K562 (cell line): ENCODE measurements around the gene RSRP1. TPM values are rescaled to one million over a fixed set of nuclear protein-coding genes. Genes with fewer than 3 reads are reported as not detected.

Source experiments
- ATAC-seq: fragments of 200-7000 bp; cut with Tn5 transposase; 3 replicates; pipeline ENCODE4 v1.9.1; 2020; ENCODE audit warnings: moderate library complexity
- BruUV-seq: library from RNA; stranded (reverse); fragments of 400-500 nt; replicated peaks from 2 replicates; lab custom pipeline; 2021; lab: Mats Ljungman, UMichigan
- CTCF ChIA-PET: fragments of 300-600 bp; formaldehyde crosslinking; extraction: SDS; loops from one replicate; lab custom pipeline; 2021; ENCODE audit warnings: low intra/inter-chr PET ratio; lab: Yijun Ruan, JAX
- POLR2A ChIA-PET: fragments of 300-600, 350-650 bp; sonication (Branson Sonifier 250); formaldehyde crosslinking; extraction: SDS; loops from one replicate; lab custom pipeline; 2021; ENCODE audit warnings: antibody characterized with exemption, inconsistent platforms; lab: Yijun Ruan, JAX
- DNase-seq, 4 experiments: peaks; one replicate each; pipeline versions ENCODE4 v3.0.0 to v3.0.0-alpha.2; 2011 to 2018; ENCODE audit warnings: low spot score in 3 of 4, mixed read lengths in 3 of 4; ENCODE audit errors: extremely low read depth in 1 of 4
- FAIRE-seq: peaks from 2 replicates; lab custom pipeline; 2011; peaks lifted over from hg19 to GRCh38; lab: Jason Lieb, UNC
- H2AFZ ChIP-seq: 2 replicates; pipeline ENCODE4 v1.6.0; 2011; ENCODE audit warnings: low read depth, low read length, control low read depth, inconsistent platforms
- H3K27ac ChIP-seq: fragments of 200-600 bp; 3 replicates; pipeline ENCODE4 v1.8.0; 2011; ENCODE audit warnings: low read depth, mild to moderate bottlenecking, control low read depth, inconsistent platforms, low read length, moderate library complexity, mixed read lengths; ENCODE audit errors: extremely low read depth
- H3K27me3 ChIP-seq, 2 experiments: fragments of 300-600 bp in 1 of 2; 2 replicates in 1 of 2; 3 replicates in 1 of 2; pipeline versions ENCODE4 v1.6.0 to v1.8.0; 2011; ENCODE audit warnings: inconsistent platforms in 2 of 2, low read length in 2 of 2, mild to moderate bottlenecking in 1 of 2, mixed read lengths in 1 of 2, moderate library complexity in 1 of 2; ENCODE audit not compliant: control insufficient read depth in 2 of 2, insufficient read depth in 2 of 2
- H3K36me3 ChIP-seq: fragments of 300-600 bp; 3 replicates; pipeline ENCODE4 v1.8.0; 2011; ENCODE audit warnings: mild to moderate bottlenecking, low read length, inconsistent platforms; ENCODE audit not compliant: control insufficient read depth, insufficient read depth
- H3K4me1 ChIP-seq, 2 experiments: fragments of 200-600 bp in 1 of 2; replicated peaks in 1 of 2; 2 replicates in 1 of 2; 3 replicates in 1 of 2; pipeline versions ENCODE4 v1.5.1 to v1.8.0; 2011; ENCODE audit warnings: inconsistent platforms in 2 of 2, low read length in 2 of 2, mild to moderate bottlenecking in 1 of 2, mixed read lengths in 1 of 2, moderate library complexity in 1 of 2; ENCODE audit not compliant: control insufficient read depth in 2 of 2, insufficient read depth in 2 of 2
- H3K4me2 ChIP-seq: 2 replicates; pipeline ENCODE4 v1.6.1; 2011; ENCODE audit warnings: low read length, control low read depth, inconsistent platforms, mixed read lengths; ENCODE audit not compliant: insufficient read depth
- H3K4me3 ChIP-seq: fragments of 200-600 bp; sonication (generic), shearing (Covaris generic); 2 replicates; pipeline ENCODE4 v1.5.1; 2016; ENCODE audit warnings: control low read depth, inconsistent platforms
- H3K79me2 ChIP-seq: fragments of 200-600 bp; 3 replicates; pipeline ENCODE4 v1.8.0; 2011; ENCODE audit warnings: low read length, inconsistent platforms; ENCODE audit not compliant: control insufficient read depth, insufficient read depth
- H3K9ac ChIP-seq, 2 experiments: 2 replicates each; pipeline versions ENCODE4 v1.6.0 to v1.6.1; 2011; ENCODE audit warnings: low read depth in 2 of 2, low read length in 2 of 2, control low read depth in 1 of 2, inconsistent platforms in 1 of 2, mild to moderate bottlenecking in 1 of 2, mixed read lengths in 1 of 2; ENCODE audit not compliant: insufficient read depth in 1 of 2
- H3K9me1 ChIP-seq: one replicate; pipeline ENCODE4 v1.6.0; 2011; ENCODE audit warnings: inconsistent platforms, mild to moderate bottlenecking, low read length, moderate library complexity; ENCODE audit not compliant: control insufficient read depth, insufficient read depth
- H3K9me3 ChIP-seq: replicated peaks from 2 replicates; pipeline ENCODE4 v1.5.1; 2011; ENCODE audit warnings: low read depth, low read length, inconsistent platforms; ENCODE audit not compliant: control insufficient read depth, insufficient read depth
- H4K20me1 ChIP-seq: replicated peaks from 2 replicates; pipeline ENCODE4 v1.6.1; 2011; ENCODE audit warnings: low read length, inconsistent platforms, mixed read lengths; ENCODE audit not compliant: control insufficient read depth, insufficient read depth
- ESRRA ChIP-seq: fragments of 450-650 bp; IDR thresholded peaks from 2 replicates; pipeline ENCODE4 v1.6.1; 2014; ENCODE audit warnings: low read depth, mild to moderate bottlenecking, moderate library complexity, borderline replicate concordance
- ESRRB ChIP-seq: fragments of 250-450 bp; sonication (Bioruptor Pico); IDR thresholded peaks from 2 replicates; pipeline ENCODE4 v1.5.0; 2020; ENCODE audit warnings: mild to moderate bottlenecking, moderate library complexity, borderline replicate concordance
- ETV5 ChIP-seq: sonication (generic); formaldehyde crosslinking; IDR thresholded peaks from 2 replicates; pipeline ENCODE4 v1.4.0; 2020; ENCODE audit warnings: low read depth, mild to moderate bottlenecking, missing genetic modification reagents
- FOXJ2 ChIP-seq: fragments of 200-800 bp; sonication (Bioruptor generic); IDR thresholded peaks from 2 replicates; pipeline ENCODE4 v1.6.1; 2016; ENCODE audit warnings: missing genetic modification characterization, missing compliant biosample characterization
- HDAC3 ChIP-seq: fragments of 450-650 bp; IDR thresholded peaks from 2 replicates; pipeline ENCODE4 v1.6.1; 2018; ENCODE audit warnings: borderline replicate concordance, mild to moderate bottlenecking, moderate library complexity; ENCODE audit not compliant: partially characterized antibody
- JUND ChIP-seq, 2 experiments: IDR thresholded peaks; 2 replicates in 1 of 2; 3 replicates in 1 of 2; pipeline ENCODE4 v1.6.1; 2011; ENCODE audit warnings: borderline replicate concordance in 2 of 2, low read depth in 2 of 2, low read length in 2 of 2, improper control_type of control experiment in 1 of 2, missing biosample characterization in 1 of 2, missing genetic modification characterization in 1 of 2, missing genetic modification reagents in 1 of 2
- NR2C1 ChIP-seq, 2 experiments: fragments of 450-650 bp; IDR thresholded peaks; 2 replicates each; pipeline ENCODE4 v1.6.1; 2017; ENCODE audit warnings: mild to moderate bottlenecking in 2 of 2, antibody characterized with exemption in 1 of 2, inconsistent platforms in 1 of 2, missing compliant biosample characterization in 1 of 2, missing genetic modification characterization in 1 of 2
- PRMT5 ChIP-seq: sonication (generic); formaldehyde crosslinking; IDR thresholded peaks from 2 replicates; pipeline ENCODE4 v1.5.0; 2020; ENCODE audit warnings: missing genetic modification reagents
- SMAD4 ChIP-seq: fragments of 250-450 bp; sonication (Bioruptor Pico); conservative IDR thresholded peaks from 2 replicates; pipeline ENCODE4 v1.8.0; 2021; ENCODE audit warnings: inconsistent platforms, mild to moderate bottlenecking, moderate library complexity
- WGBS: fragments of 100-300 bp; shearing (Covaris generic); methylation state at CpG from one replicate; pipeline ENCODE4 v1.1.6; 2016; ENCODE audit warnings: low coverage, mixed read lengths; ENCODE audit not compliant: insufficient coverage; ENCODE audit errors: missing lambda C conversion rate; 5-methylcytosine and 5-hydroxymethylcytosine counted together
- in situ Hi-C: fragments of 300-500 bp; cut with MboI; formaldehyde crosslinking; loops from 4 replicates; pipeline ENCODE4 v1.15.0; 2018; ENCODE audit warnings: inconsistent platforms, mixed read lengths
- intact Hi-C: fragments of 100-400 bp; cut with micrococcal nuclease; formaldehyde crosslinking; loops from 2 replicates; pipeline ENCODE4 v1.14.2; 2022
- polyA plus RNA-seq, 8 experiments: library from polyadenylated mRNA; depleted of rRNA in 4 of 8; stranded (reverse) in 5 of 8; unstranded in 3 of 8; fragments of >200 nt; fragmentation: Nextera tagmentation in 2 of 8; fragmentation: Illumina TruSeq in 1 of 8; extraction: Ambion mirVana in 2 of 8; extraction: Trizol in 1 of 8; gene quantifications; 2 replicates each; pipeline versions ENCODE4 v1.2.1 to v1.2.3, GENCODE V29; 2011 to 2014; ENCODE audit warnings: inconsistent platforms in 1 of 8, missing spikeins in 1 of 8
- total RNA-seq, 7 experiments: library from RNA; depleted of rRNA in 6 of 7; stranded (reverse); fragments of >200 nt in 6 of 7; fragmentation: Illumina TruSeq in 2 of 7; extraction: Trizol in 2 of 7; gene quantifications; 2 replicates each; pipeline versions ENCODE4 v1.2.1 to v1.2.3, GENCODE V29; 2011 to 2021; ENCODE audit warnings: low replicate concordance in 1 of 7
- TF ChIP-seq, protein P1 (sequence below): fragments of 450-650 bp; IDR thresholded peaks from 2 replicates; pipeline ENCODE4 v1.6.1; 2018; ENCODE audit not compliant: partially characterized antibody
- TF ChIP-seq, protein P2 (sequence below): fragments of 450-650 bp; IDR thresholded peaks from 2 replicates; pipeline ENCODE4 v1.6.1; 2017; ENCODE audit warnings: mild to moderate bottlenecking, moderate library complexity
- TF ChIP-seq, protein P3 (sequence below): fragments of 250-450 bp; sonication (Bioruptor Pico); IDR thresholded peaks from 2 replicates; pipeline ENCODE4 v1.8.0; 2022; ENCODE audit warnings: moderate library complexity, mild to moderate bottlenecking, inconsistent platforms
- TF ChIP-seq, protein P4 (sequence below), 2 experiments: fragments of 200-800 bp in 1 of 2; sonication (Bioruptor generic) in 1 of 2; sonication (generic) in 1 of 2; formaldehyde crosslinking in 1 of 2; IDR thresholded peaks in 1 of 2; conservative IDR thresholded peaks in 1 of 2; 2 replicates each; pipeline versions ENCODE4 v1.5.0 to v1.6.1; 2016 to 2020; ENCODE audit warnings: missing compliant biosample characterization in 1 of 2, missing genetic modification characterization in 1 of 2, missing genetic modification reagents in 1 of 2

The RSRP1 gene
- total and polyA plus RNA-seq, 9 of the 15 experiments (the other 6 are each of a cell fraction or from before 2014, with no cell fraction given), result 27.2 to 283 (median 146) TPM

DNA sequence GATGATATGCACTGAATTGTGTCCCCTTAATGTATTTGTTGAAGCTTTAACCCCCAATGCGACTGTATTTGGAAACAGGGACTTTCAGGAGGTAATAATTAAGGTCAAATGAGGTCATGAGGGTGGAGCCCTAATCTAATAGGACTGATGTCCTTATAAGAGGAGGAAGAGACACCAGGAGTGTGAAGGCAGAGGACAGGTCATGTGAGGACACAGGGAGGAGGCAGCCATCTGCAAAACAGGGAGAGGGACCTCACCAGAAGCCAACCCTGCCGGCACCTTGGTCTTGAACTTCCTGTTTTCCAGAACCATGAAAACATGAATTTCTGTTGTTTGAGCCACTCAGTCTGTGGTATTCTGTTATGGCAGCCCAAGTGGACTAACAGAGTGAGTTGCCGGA, 30.2 kb downstream of the RSRP1 start:
- Histone ChIP-seq H2AFZ (peak overlapping the region; percentile 49), H4K20me1 (0 out of 2 replicates have a peak, but pooled peaks cover 2% of the 10 kb centered on the region), H3K27ac (no peak overlapping the region), H3K4me3 (no peak overlapping the region), H3K9ac (no peak overlapping the region), H3K9me1 (no peaks in the 10 kb centered on the region), H3K4me1 (peaks cover 18 to 19% of the 10 kb centered on the region in 2 experiments), H3K9me3 (no peaks in the 10 kb centered on the region), H3K4me2 (peak overlapping the region; percentile 5; the same call in 1 of the 2 replicates), H3K36me3 (peaks cover 12% of the 10 kb centered on the region; the same call in 2 of the 3 replicates), H3K79me2 (no peaks in the 10 kb centered on the region), H3K27me3 (no peaks in the 10 kb centered on the region)
- CTCF ChIA-PET, result no interaction called here
- in situ Hi-C loops, result no loop called here
- 58% methylated on average over 3 of the region's 3 CpGs for WGBS
- POLR2A ChIA-PET, result interaction anchor here (0.6 to 13.3 kb wide), 3 partner anchors 10 to 300 kb away, joined by 3 to 113 read pairs (median 4); partner anchors contain the start of gene SYF2
- no TSS peak for BruUV-seq
- ATAC-seq (no peak), FAIRE-seq (no peak), DNase-seq (peak in 1 of 4 experiments; percentile 21)
- intact Hi-C loops, result no loop called here
- TF ChIP-seq FOXJ2 (tag) (no peak), JUND (IDR thresholded peaks at IDR 0.05; ENCODE audit: borderline replicate concordance, low read depth, low read length) (no peak), JUND (tag; IDR thresholded peaks at IDR 0.05; ENCODE audit: borderline replicate concordance, low read depth, low read length) (peak; percentile 26; the same call in 1 of the 3 replicates), PRMT5 (CRISPR knock-in tag) (no peak), ESRRB (no peak), SMAD4 (CRISPR knock-in tag) (0 out of 2 replicates have a peak, but pooled peaks have one; percentile 17), NR2C1 (IDR thresholded peaks at IDR 0.05) (no peak), NR2C1 (tag; IDR thresholded peaks at IDR 0.05) (0 out of 2 replicates have a peak, but pooled peaks have one; percentile 9), ESRRA (peak; percentile 82), ETV5 (CRISPR knock-in tag) (no peak), HDAC3 (no peak)
- TF ChIP-seq, protein P1, sequence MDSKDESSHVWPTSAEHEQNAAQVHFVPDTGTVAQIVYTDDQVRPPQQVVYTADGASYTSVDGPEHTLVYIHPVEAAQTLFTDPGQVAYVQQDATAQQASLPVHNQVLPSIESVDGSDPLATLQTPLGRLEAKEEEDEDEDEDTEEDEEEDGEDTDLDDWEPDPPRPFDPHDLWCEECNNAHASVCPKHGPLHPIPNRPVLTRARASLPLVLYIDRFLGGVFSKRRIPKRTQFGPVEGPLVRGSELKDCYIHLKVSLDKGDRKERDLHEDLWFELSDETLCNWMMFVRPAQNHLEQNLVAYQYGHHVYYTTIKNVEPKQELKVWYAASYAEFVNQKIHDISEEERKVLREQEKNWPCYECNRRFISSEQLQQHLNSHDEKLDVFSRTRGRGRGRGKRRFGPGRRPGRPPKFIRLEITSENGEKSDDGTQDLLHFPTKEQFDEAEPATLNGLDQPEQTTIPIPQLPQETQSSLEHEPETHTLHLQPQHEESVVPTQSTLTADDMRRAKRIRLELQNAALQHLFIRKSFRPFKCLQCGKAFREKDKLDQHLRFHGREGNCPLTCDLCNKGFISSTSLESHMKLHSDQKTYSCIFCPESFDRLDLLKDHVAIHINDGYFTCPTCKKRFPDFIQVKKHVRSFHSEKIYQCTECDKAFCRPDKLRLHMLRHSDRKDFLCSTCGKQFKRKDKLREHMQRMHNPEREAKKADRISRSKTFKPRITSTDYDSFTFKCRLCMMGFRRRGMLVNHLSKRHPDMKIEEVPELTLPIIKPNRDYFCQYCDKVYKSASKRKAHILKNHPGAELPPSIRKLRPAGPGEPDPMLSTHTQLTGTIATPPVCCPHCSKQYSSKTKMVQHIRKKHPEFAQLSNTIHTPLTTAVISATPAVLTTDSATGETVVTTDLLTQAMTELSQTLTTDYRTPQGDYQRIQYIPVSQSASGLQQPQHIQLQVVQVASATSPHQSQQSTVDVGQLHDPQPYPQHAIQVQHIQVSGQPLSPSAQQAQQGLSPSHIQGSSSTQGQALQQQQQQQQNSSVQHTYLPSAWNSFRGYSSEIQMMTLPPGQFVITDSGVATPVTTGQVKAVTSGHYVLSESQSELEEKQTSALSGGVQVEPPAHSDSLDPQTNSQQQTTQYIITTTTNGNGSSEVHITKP, result peak; percentile 35
- TF ChIP-seq, protein P2, sequence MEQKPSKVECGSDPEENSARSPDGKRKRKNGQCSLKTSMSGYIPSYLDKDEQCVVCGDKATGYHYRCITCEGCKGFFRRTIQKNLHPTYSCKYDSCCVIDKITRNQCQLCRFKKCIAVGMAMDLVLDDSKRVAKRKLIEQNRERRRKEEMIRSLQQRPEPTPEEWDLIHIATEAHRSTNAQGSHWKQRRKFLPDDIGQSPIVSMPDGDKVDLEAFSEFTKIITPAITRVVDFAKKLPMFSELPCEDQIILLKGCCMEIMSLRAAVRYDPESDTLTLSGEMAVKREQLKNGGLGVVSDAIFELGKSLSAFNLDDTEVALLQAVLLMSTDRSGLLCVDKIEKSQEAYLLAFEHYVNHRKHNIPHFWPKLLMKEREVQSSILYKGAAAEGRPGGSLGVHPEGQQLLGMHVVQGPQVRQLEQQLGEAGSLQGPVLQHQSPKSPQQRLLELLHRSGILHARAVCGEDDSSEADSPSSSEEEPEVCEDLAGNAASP, result peak; percentile 91
- TF ChIP-seq, protein P3, sequence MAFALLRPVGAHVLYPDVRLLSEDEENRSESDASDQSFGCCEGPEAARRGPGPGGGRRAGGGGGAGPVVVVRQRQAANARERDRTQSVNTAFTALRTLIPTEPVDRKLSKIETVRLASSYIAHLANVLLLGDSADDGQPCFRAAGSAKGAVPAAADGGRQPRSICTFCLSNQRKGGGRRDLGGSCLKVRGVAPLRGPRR (CRISPR knock-in tag), result no peak
- TF ChIP-seq, protein P4, sequence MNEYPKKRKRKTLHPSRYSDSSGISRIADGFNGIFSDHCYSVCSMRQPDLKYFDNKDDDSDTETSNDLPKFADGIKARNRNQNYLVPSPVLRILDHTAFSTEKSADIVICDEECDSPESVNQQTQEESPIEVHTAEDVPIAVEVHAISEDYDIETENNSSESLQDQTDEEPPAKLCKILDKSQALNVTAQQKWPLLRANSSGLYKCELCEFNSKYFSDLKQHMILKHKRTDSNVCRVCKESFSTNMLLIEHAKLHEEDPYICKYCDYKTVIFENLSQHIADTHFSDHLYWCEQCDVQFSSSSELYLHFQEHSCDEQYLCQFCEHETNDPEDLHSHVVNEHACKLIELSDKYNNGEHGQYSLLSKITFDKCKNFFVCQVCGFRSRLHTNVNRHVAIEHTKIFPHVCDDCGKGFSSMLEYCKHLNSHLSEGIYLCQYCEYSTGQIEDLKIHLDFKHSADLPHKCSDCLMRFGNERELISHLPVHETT (CRISPR knock-in tag; conservative IDR thresholded peaks at IDR 0.05 in 1 of 2, IDR thresholded peaks at IDR 0.05 in 1 of 2), result peak in 1 of 2 experiments; percentile 43; a peak in 1 of 4 replicates
